ENCODE results near the gene GPR39. TPM values are rescaled to one million over a fixed set of nuclear protein-coding genes. Genes with fewer than 3 reads are reported as not detected.

The GPR39 gene
- total RNA-seq, 2 experiments from 2014 or later: not detected

DNA sequence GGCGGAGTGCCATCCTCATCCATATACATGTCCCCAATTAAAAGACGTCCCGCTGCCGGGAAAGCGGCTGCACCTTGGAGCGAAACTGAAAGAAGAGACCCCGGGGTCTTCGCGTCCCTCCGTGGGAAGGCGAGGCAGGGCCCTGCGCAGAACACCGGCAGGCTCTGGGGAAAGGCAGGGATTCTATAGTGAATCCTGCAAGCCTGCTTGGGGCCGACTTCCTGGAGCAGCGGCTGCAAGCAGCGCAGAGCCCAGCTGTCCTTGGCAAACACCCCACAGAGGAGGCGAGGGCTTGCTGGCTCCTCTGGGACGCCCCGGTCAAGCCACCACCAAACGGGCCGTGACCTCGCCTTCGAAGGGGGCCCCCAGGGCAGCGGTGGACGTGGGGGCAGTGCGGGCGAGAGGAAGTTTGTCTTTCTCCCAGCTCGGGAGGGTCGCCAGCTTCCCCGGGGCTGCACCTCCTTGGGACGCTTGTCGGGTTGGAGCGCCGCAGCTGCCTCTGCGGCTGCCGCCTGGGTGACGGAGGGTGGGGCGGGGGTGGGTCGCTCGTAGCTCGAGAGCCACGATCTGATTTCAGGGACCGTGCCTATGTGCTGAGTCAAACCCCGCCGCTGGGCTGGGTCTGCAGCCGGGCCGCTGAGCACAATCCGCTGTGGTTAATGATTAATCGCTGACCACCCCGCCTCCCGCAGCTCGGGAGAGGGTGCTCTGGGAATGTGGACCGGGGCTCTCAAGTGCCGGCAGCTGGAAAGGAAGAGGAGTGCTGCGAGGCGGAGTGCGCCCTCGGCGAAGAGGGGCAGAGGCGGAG is 486 bp upstream of the GPR39 start:
- Mint-ChIP-seq H3K4me1 (ENCODE audit: low read depth) (no peaks in the 10 kb centered on the region), H3K36me3 (ENCODE audit: low read depth) (no peaks in the 10 kb centered on the region), H3K27ac (no peak overlapping the region), H3K4me3 (no peak overlapping the region), H3K27me3 (ENCODE audit: low read depth) (peaks cover 8% of the 10 kb centered on the region), H3K9me3 (ENCODE audit: insufficient read depth) (no peaks in the 10 kb centered on the region)
- DNase-seq (no peak), ATAC-seq (no peak)
- ChIA-PET CTCF (no interaction called here), POLR2A (interaction anchor here (0.7 kb wide), 1 partner anchor 9 kb away, joined by 3 read pairs; no protein-coding TSS in a partner anchor)

DNA sequence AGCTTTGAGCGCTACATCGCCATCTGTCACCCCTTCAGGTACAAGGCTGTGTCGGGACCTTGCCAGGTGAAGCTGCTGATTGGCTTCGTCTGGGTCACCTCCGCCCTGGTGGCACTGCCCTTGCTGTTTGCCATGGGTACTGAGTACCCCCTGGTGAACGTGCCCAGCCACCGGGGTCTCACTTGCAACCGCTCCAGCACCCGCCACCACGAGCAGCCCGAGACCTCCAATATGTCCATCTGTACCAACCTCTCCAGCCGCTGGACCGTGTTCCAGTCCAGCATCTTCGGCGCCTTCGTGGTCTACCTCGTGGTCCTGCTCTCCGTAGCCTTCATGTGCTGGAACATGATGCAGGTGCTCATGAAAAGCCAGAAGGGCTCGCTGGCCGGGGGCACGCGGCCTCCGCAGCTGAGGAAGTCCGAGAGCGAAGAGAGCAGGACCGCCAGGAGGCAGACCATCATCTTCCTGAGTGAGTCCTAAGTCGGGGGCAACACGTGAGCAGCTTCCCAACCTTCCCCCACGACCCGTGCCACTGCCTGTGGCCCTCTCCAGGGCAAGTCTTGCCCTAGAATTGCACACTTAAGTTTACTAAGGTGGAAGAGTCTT is 928 bp downstream of the GPR39 start:
- CTCF ChIA-PET: no interaction called here
- DNase-seq (no peak), ATAC-seq (no peak)
- POLR2A ChIA-PET: no interaction called here
- Mint-ChIP-seq H3K4me1 (ENCODE audit: low read depth) (no peaks in the 10 kb centered on the region), H3K27me3 (ENCODE audit: low read depth) (peaks cover 8% of the 10 kb centered on the region), H3K27ac (no peak overlapping the region), H3K36me3 (ENCODE audit: low read depth) (no peaks in the 10 kb centered on the region), H3K4me3 (no peak overlapping the region), H3K9me3 (ENCODE audit: insufficient read depth) (no peaks in the 10 kb centered on the region)

- no peak for ATAC-seq
- Mint-ChIP-seq H3K27me3 (ENCODE audit: low read depth) (peaks cover 8% of the 10 kb centered on the region), H3K27ac (no peak overlapping the region), H3K4me1 (ENCODE audit: low read depth) (no peaks in the 10 kb centered on the region), H3K9me3 (ENCODE audit: insufficient read depth) (no peaks in the 10 kb centered on the region), H3K36me3 (ENCODE audit: low read depth) (no peaks in the 10 kb centered on the region), H3K4me3 (no peak overlapping the region)
- POLR2A ChIA-PET: no interaction called here
- CTCF ChIA-PET: no interaction called here
- no peak for DNase-seq
Measured at GRCh38 chr2:132419235-132419634, 2.6 kb downstream of the GPR39 start.

GRCh38 chr2:132419941-132420340 is 3.3 kb downstream of the GPR39 start:
- DNase-seq (no peak), ATAC-seq (no peak)
- Mint-ChIP-seq H3K27me3 (ENCODE audit: low read depth) (peaks cover 8% of the 10 kb centered on the region), H3K9me3 (ENCODE audit: insufficient read depth) (no peaks in the 10 kb centered on the region), H3K27ac (no peak overlapping the region), H3K36me3 (ENCODE audit: low read depth) (no peaks in the 10 kb centered on the region), H3K4me3 (no peak overlapping the region), H3K4me1 (ENCODE audit: low read depth) (no peaks in the 10 kb centered on the region)
- CTCF ChIA-PET: no interaction called here
- POLR2A ChIA-PET: no interaction called here

DNA sequence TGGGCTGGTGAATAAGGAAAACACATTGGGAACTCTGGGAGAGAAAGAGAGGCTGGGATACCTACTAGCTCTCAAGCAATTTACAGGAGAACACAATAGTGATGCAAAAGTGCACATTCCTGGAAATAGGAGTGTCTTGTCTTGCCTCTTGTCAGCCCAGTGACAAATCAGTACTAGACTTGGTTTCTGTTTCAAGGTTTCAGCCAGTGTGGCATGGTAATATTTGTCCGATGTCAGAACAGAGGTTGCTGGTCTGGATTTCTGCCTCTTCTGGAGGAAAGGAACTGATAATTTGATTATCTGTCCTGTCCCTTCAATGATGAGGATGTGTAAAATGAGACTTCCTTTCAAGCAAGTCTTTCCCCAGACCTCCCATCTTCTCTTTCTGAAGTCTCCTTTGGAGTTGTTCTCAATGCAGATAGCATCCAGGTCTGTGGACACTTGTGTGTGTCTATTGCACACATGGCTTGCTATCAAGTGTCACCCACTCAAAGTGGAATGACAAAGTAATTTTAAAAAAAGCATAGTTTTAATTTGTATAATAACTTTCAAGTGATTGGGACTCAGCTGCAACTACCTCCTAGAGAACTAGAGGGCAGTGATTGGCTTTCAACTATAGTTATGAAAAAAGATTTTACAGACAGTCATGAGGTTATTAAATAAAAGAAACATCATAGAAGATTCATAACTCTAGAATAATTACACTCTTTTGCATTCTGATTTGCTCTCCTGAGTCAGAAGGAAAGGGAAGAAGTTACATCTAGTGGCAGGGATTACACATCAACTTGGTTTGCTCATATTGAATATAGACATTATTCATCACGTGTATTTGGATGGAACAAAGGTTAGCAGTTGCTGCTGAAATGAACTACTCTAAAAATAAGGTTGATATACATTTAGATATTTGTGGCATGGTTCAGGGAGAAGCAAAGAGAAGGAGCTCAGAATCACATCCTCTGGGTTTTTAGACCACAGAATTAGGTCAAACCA is 4.5 kb downstream of the GPR39 start:
- Mint-ChIP-seq H3K27ac (no peak overlapping the region), H3K4me3 (no peak overlapping the region), H3K27me3 (ENCODE audit: low read depth) (peaks cover 4% of the 10 kb centered on the region), H3K4me1 (ENCODE audit: low read depth) (no peaks in the 10 kb centered on the region), H3K9me3 (ENCODE audit: insufficient read depth) (no peaks in the 10 kb centered on the region), H3K36me3 (ENCODE audit: low read depth) (no peaks in the 10 kb centered on the region)
- CTCF ChIA-PET: no interaction called here
- POLR2A ChIA-PET: no interaction called here
- ATAC-seq: no peak
- DNase-seq: no peak

DNA sequence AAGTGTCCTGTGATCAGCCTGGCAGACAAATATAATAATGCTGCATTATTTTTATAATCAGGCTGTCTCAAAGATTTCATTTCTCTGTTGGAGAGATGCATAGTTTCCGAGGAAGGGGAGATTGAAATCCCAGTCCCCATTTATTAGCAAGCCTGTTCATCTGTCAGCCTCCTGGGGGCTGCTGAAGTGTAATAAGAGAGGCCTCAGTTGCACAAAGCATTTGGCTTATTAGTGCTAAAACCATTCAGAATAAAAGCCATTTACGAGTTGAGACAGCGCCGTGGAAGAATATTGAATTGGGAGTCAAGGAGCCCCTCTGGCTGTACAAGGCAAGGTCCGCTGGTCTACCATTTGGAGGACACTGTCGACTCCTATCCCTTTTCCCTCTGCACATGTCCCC is 6.1 kb downstream of the GPR39 start:
- H3K36me3 Mint-ChIP-seq (ENCODE audit: low read depth): no peaks in the 10 kb centered on the region
- no peak overlapping the region for H3K4me3 Mint-ChIP-seq
- CTCF ChIA-PET: no interaction called here
- H3K27ac Mint-ChIP-seq: no peak overlapping the region
- H3K27me3 Mint-ChIP-seq (ENCODE audit: low read depth): peaks cover 4% of the 10 kb centered on the region
- H3K9me3 Mint-ChIP-seq (ENCODE audit: insufficient read depth): no peaks in the 10 kb centered on the region
- POLR2A ChIA-PET: no interaction called here
- no peak for ATAC-seq
- H3K4me1 Mint-ChIP-seq (ENCODE audit: low read depth): no peaks in the 10 kb centered on the region
- DNase-seq: no peak

DNA sequence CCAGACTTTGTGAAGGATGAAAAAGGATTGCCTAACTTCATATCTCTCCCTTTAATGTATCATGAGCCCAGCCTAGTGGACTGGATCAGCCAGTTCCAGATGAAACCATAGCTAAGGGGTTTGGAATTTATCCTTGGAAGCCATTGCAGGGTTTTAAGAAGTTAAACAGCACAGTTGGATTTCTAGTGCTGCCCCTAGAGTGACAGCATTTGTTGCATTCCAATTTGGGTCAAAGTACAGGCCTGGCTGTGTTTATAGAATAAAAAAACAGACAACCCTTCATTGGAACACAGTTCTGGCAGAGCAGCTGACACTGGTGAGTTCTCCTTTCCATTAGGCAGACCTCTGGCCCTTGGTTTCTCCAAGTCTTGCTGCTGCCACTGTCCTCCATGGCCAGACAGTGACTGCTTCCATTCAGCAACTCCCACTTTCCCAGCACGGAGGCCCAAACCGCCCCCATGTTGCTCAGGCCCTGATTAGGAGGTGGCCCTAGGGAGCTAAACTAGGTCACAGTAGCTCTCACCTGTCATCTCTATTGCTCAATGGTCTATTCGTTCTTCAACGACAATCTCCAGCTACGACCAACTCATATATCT is 8.0 kb downstream of the GPR39 start:
- CTCF ChIA-PET: no interaction called here
- H3K4me1 Mint-ChIP-seq (ENCODE audit: low read depth): no peaks in the 10 kb centered on the region
- no peak overlapping the region for H3K4me3 Mint-ChIP-seq
- ATAC-seq: no peak
- H3K36me3 Mint-ChIP-seq (ENCODE audit: low read depth): no peaks in the 10 kb centered on the region
- H3K27me3 Mint-ChIP-seq (ENCODE audit: low read depth): no peaks in the 10 kb centered on the region
- no peaks in the 10 kb centered on the region for H3K9me3 Mint-ChIP-seq (ENCODE audit: insufficient read depth)
- no peak overlapping the region for H3K27ac Mint-ChIP-seq
- POLR2A ChIA-PET: interaction anchor here (1.0 kb wide), 1 partner anchor 8 kb away, joined by 3 read pairs; no protein-coding TSS in a partner anchor
- no peak for DNase-seq

GRCh38 chr2:132426033-132426432 is 9.4 kb downstream of the GPR39 start:
- Mint-ChIP-seq H3K27ac (no peak overlapping the region), H3K4me1 (ENCODE audit: low read depth) (no peaks in the 10 kb centered on the region), H3K27me3 (ENCODE audit: low read depth) (no peaks in the 10 kb centered on the region), H3K9me3 (ENCODE audit: insufficient read depth) (no peaks in the 10 kb centered on the region), H3K36me3 (ENCODE audit: low read depth) (no peaks in the 10 kb centered on the region), H3K4me3 (no peak overlapping the region)
- ChIA-PET POLR2A (no interaction called here), CTCF (no interaction called here)
- ATAC-seq (no peak), DNase-seq (no peak)

- POLR2A ChIA-PET: no interaction called here
- H3K4me1 Mint-ChIP-seq (ENCODE audit: low read depth): no peaks in the 10 kb centered on the region
- H3K27ac Mint-ChIP-seq: no peak overlapping the region
- no peaks in the 10 kb centered on the region for H3K27me3 Mint-ChIP-seq (ENCODE audit: low read depth)
- H3K36me3 Mint-ChIP-seq (ENCODE audit: low read depth): no peaks in the 10 kb centered on the region
- H3K9me3 Mint-ChIP-seq (ENCODE audit: insufficient read depth): no peaks in the 10 kb centered on the region
- DNase-seq (no peak), ATAC-seq (no peak)
- H3K4me3 Mint-ChIP-seq: no peak overlapping the region
- CTCF ChIA-PET: no interaction called here
Measured at GRCh38 chr2:132426656-132427055, 10.1 kb downstream of the GPR39 start.

DNA sequence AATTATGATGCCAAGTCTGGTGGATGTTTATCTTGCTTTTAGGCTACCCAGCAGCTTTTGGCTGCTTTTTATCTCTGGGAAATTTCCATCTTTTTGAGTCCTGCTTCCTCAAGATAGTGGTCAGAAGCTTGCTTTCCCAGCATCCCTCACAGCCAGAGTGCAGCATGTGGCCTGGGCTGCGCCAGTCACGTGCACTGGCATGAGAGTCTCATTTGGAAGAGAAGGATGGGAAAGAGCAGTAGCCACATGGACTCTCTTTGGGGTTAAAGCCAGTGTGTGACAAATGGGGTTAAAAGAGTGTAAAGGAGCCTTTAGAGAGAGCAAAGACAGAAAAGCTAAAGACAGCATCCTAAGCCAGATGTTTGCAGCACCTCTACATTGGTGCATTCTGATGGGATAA is 12.7 kb downstream of the GPR39 start:
- Mint-ChIP-seq H3K27ac (no peak overlapping the region), H3K4me1 (ENCODE audit: low read depth) (no peaks in the 10 kb centered on the region), H3K9me3 (ENCODE audit: insufficient read depth) (peaks cover 3% of the 10 kb centered on the region), H3K4me3 (no peak overlapping the region), H3K36me3 (ENCODE audit: low read depth) (no peaks in the 10 kb centered on the region), H3K27me3 (ENCODE audit: low read depth) (no peaks in the 10 kb centered on the region)
- ChIA-PET POLR2A (no interaction called here), CTCF (no interaction called here)
- DNase-seq: no peak
- no peak for ATAC-seq

GRCh38 chr2:132429941-132430573 is 13.5 kb downstream of the GPR39 start:
- no peak overlapping the region for H3K4me3 Mint-ChIP-seq
- DNase-seq: no peak
- CTCF ChIA-PET: no interaction called here
- POLR2A ChIA-PET: interaction anchor here (0.6 kb wide), 1 partner anchor 108 kb away, joined by 3 read pairs; no protein-coding TSS in a partner anchor
- H3K27me3 Mint-ChIP-seq (ENCODE audit: low read depth): no peaks in the 10 kb centered on the region
- no peaks in the 10 kb centered on the region for H3K4me1 Mint-ChIP-seq (ENCODE audit: low read depth)
- peaks cover 3% of the 10 kb centered on the region for H3K9me3 Mint-ChIP-seq (ENCODE audit: insufficient read depth)
- ATAC-seq: no peak
- no peak overlapping the region for H3K27ac Mint-ChIP-seq
- H3K36me3 Mint-ChIP-seq (ENCODE audit: low read depth): no peaks in the 10 kb centered on the region

Measured in activated CD8-positive, alpha-beta T cell treated with anti-CD3 and anti-CD28 coated beads, Interleukin-2, amount 10 ng/mL, durations not matched to agents 7 days and 5 days (primary cell).